Osteocyte (in vitro differentiated cells): ENCODE measurements around the gene APOBEC3A. TPM values are rescaled to one million over a fixed set of nuclear protein-coding genes. Genes with fewer than 3 reads are reported as not detected.

Source experiments
- DNase-seq: peaks from one replicate; pipeline ENCODE4 v3.0.0; 2021; ENCODE audit warnings: mixed read lengths; ENCODE audit not compliant: unreplicated experiment; ENCODE audit errors: extremely low spot score
- H3K27ac Mint-ChIP-seq: one replicate; pipeline ENCODE4 v1.8.0; 2021; ENCODE audit warnings: mild to moderate bottlenecking, mixed read lengths; ENCODE audit not compliant: unreplicated experiment
- H3K27me3 Mint-ChIP-seq: one replicate; pipeline ENCODE4 v1.8.0; 2021; ENCODE audit warnings: mixed read lengths; ENCODE audit not compliant: unreplicated experiment
- H3K36me3 Mint-ChIP-seq: one replicate; pipeline ENCODE4 v1.8.0; 2021; ENCODE audit warnings: mixed read lengths; ENCODE audit not compliant: unreplicated experiment
- H3K4me1 Mint-ChIP-seq: one replicate; pipeline ENCODE4 v1.8.0; 2021; ENCODE audit warnings: mixed read lengths; ENCODE audit not compliant: unreplicated experiment
- H3K4me3 Mint-ChIP-seq: one replicate; pipeline ENCODE4 v1.8.0; 2021; ENCODE audit warnings: mild to moderate bottlenecking, moderate library complexity, mixed read lengths; ENCODE audit not compliant: unreplicated experiment
- H3K9me3 Mint-ChIP-seq: one replicate; pipeline ENCODE4 v1.8.0; 2021; ENCODE audit warnings: mixed read lengths; ENCODE audit not compliant: unreplicated experiment
- CTCF ChIP-seq: fragments of 200-600 bp; sonication (generic); IDR thresholded peaks from 2 replicates; pipeline ENCODE4 v1.5.0; 2021; ENCODE audit warnings: antibody characterized with exemption, mild to moderate bottlenecking, moderate library complexity
- total RNA-seq: library from RNA; stranded (reverse); gene quantifications from 2 replicates; pipeline ENCODE4 v1.2.1, GENCODE V29; 2021

Gene APOBEC3A
- total RNA-seq, 1 donor from 2014 or later = not detected

GRCh38 chr22:38964306-38964705 lies 6.9 kb downstream of the APOBEC3A start:
- Mint-ChIP-seq H3K9me3 (no peaks in the 10 kb centered on the region), H3K36me3 (no peaks in the 10 kb centered on the region), H3K4me3 (no peak overlapping the region), H3K27me3 (peaks cover 25% of the 10 kb centered on the region), H3K4me1 (no peaks in the 10 kb centered on the region), H3K27ac (no peak overlapping the region)
- no peak for TF ChIP-seq CTCF
- no peak for DNase-seq

- DNase-seq = no peak
- Mint-ChIP-seq H3K36me3 (no peaks in the 10 kb centered on the region), H3K9me3 (no peaks in the 10 kb centered on the region), H3K4me3 (no peak overlapping the region), H3K4me1 (no peaks in the 10 kb centered on the region), H3K27me3 (peaks cover 29% of the 10 kb centered on the region), H3K27ac (no peak overlapping the region)
- no peak for TF ChIP-seq CTCF
Observed at GRCh38 chr22:38964989-38965388, 7.6 kb downstream of the APOBEC3A start.

- Mint-ChIP-seq H3K9me3 (no peaks in the 10 kb centered on the region), H3K4me3 (no peak overlapping the region), H3K27ac (no peak overlapping the region), H3K36me3 (no peaks in the 10 kb centered on the region), H3K27me3 (peaks cover 37% of the 10 kb centered on the region), H3K4me1 (no peaks in the 10 kb centered on the region)
- no peak for DNase-seq
- no peak for TF ChIP-seq CTCF
Observed at GRCh38 chr22:38965614-38966379, 8.4 kb downstream of the APOBEC3A start.

GRCh38 chr22:38966380-38966702 lies 8.9 kb downstream of the APOBEC3A start:
- H3K27me3 Mint-ChIP-seq = peaks cover 42% of the 10 kb centered on the region
- H3K4me3 Mint-ChIP-seq = no peak overlapping the region
- TF ChIP-seq CTCF = no peak
- H3K9me3 Mint-ChIP-seq = no peaks in the 10 kb centered on the region
- no peaks in the 10 kb centered on the region for H3K4me1 Mint-ChIP-seq
- no peak for DNase-seq
- no peak overlapping the region for H3K27ac Mint-ChIP-seq
- no peaks in the 10 kb centered on the region for H3K36me3 Mint-ChIP-seq

GRCh38 chr22:38966942-38967341 lies 9.5 kb downstream of the APOBEC3A start:
- peaks cover 43% of the 10 kb centered on the region for H3K27me3 Mint-ChIP-seq
- H3K27ac Mint-ChIP-seq = no peak overlapping the region
- no peaks in the 10 kb centered on the region for H3K9me3 Mint-ChIP-seq
- no peak overlapping the region for H3K4me3 Mint-ChIP-seq
- H3K4me1 Mint-ChIP-seq = no peaks in the 10 kb centered on the region
- no peaks in the 10 kb centered on the region for H3K36me3 Mint-ChIP-seq
- DNase-seq = no peak
- no peak for TF ChIP-seq CTCF
